Activated CD4-positive, alpha-beta T cell treated with anti-CD3 and anti-CD28 coated beads for 36 hours (primary cell): ENCODE data around the gene HOXB6. TPM values are rescaled to one million over a fixed set of nuclear protein-coding genes. Genes with fewer than 3 reads are reported as not detected.
A peak's percentile ranks its signal among the peaks of the same experiment; 100 is the strongest.

Experiments used
- ATAC-seq: fragments of 200-7000 bp; cut with Tn5 transposase; one replicate; pipeline ENCODE4 v1.10.0; 2021; ENCODE audit warnings: mild to moderate bottlenecking, moderate library complexity
- CTCF ChIA-PET: fragments of 350-600 bp; sonication (Branson Sonifier 250); formaldehyde crosslinking; loops from one replicate; lab custom pipeline; 2021; ENCODE audit warnings: antibody characterized with exemption; lab: Charles Lee
- POLR2A ChIA-PET: fragments of 350-600 bp; sonication (Branson Sonifier 250); formaldehyde crosslinking; loops from one replicate; lab custom pipeline; 2021; ENCODE audit warnings: antibody characterized with exemption, inconsistent platforms; lab: Charles Lee
- DNase-seq: peaks from one replicate; pipeline ENCODE4 v3.0.0-alpha.2; 2020
- H3K27ac Mint-ChIP-seq: one replicate; pipeline ENCODE4 v1.8.0; 2021; ENCODE audit warnings: mixed read lengths
- H3K27me3 Mint-ChIP-seq: one replicate; pipeline ENCODE4 v1.8.0; 2021; ENCODE audit warnings: mixed read lengths
- H3K36me3 Mint-ChIP-seq: one replicate; pipeline ENCODE4 v1.8.0; 2021; ENCODE audit warnings: low read depth, mixed read lengths
- H3K4me1 Mint-ChIP-seq: one replicate; pipeline ENCODE4 v1.8.0; 2021; ENCODE audit warnings: mixed read lengths
- H3K4me3 Mint-ChIP-seq: one replicate; pipeline ENCODE4 v1.8.0; 2021; ENCODE audit warnings: mild to moderate bottlenecking, moderate library complexity, mixed read lengths
- H3K9me3 Mint-ChIP-seq: one replicate; pipeline ENCODE4 v1.8.0; 2021; ENCODE audit warnings: low read depth, mixed read lengths
- intact Hi-C, 2 experiments: fragments of 100-400 bp; cut with DNase I in 1 of 2; cut with micrococcal nuclease in 1 of 2; formaldehyde crosslinking; loops; one replicate each; pipeline versions ENCODE4 v1.14.2 to v1.15.1; 2022 to 2024; cut with DNase I, micrococcal nuclease
- total RNA-seq, 2 experiments: library from RNA; stranded (reverse); gene quantifications; one replicate each; pipeline ENCODE4 v1.2.3, GENCODE V29; 2021

The HOXB6 gene
- total RNA-seq, result not detected

- no peak for ATAC-seq
- Mint-ChIP-seq H3K36me3 (no peaks in the 10 kb centered on the region), H3K27ac (no peak within 1 kb of the TSS), H3K4me3 (no peak within 1 kb of the TSS), H3K27me3 (peaks cover 70% of the 10 kb centered on the region), H3K4me1 (peaks cover 12% of the 10 kb centered on the region), H3K9me3 (no peaks in the 10 kb centered on the region)
- DNase-seq, result no peak
- intact Hi-C loops, result no loop called here
- ChIA-PET POLR2A (no interaction called here), CTCF (interaction anchor here (0.7 kb wide), 1 partner anchor 497 kb away, joined by 3 read pairs; the partner anchor contains the start of gene SNX11)
Observed at GRCh38 chr17:48604770-48605329, at the start of gene HOXB6. HOXB6 (minus strand) TSS chr17:48604986; CDS start chr17:48598150, 6,836 bp downstream.

- CTCF ChIA-PET, result interaction anchor here (0.6 to 1.2 kb wide), 3 partner anchors 10 to 74 kb away, joined by 3 read pairs; no protein-coding TSS in a partner anchor
- no peak for DNase-seq
- Mint-ChIP-seq H3K27me3 (peaks cover 43% of the 10 kb centered on the region), H3K36me3 (no peaks in the 10 kb centered on the region), H3K27ac (no peak overlapping the region), H3K4me3 (no peak overlapping the region), H3K9me3 (no peaks in the 10 kb centered on the region), H3K4me1 (peaks cover 14% of the 10 kb centered on the region)
- intact Hi-C loops, result no loop called here
- ATAC-seq, result no peak
- POLR2A ChIA-PET, result no interaction called here
Observed at GRCh38 chr17:48649741-48650140, 45.0 kb upstream of the HOXB6 start.

- DNase-seq (no peak), ATAC-seq (no peak)
- POLR2A ChIA-PET, result no interaction called here
- intact Hi-C loops, result no loop called here
- no peaks in the 10 kb centered on the region for H3K9me3 Mint-ChIP-seq
- CTCF ChIA-PET, result interaction anchor here (0.5 to 1.8 kb wide), 3 partner anchors 11 to 186 kb away, joined by 4 to 5 read pairs (median 4); no protein-coding TSS in a partner anchor
- H3K36me3 Mint-ChIP-seq, result no peaks in the 10 kb centered on the region
- peaks cover 14% of the 10 kb centered on the region for H3K4me1 Mint-ChIP-seq
- peaks cover 55% of the 10 kb centered on the region for H3K27me3 Mint-ChIP-seq
- no peak overlapping the region for H3K27ac Mint-ChIP-seq
- no peak overlapping the region for H3K4me3 Mint-ChIP-seq
Observed at GRCh38 chr17:48647963-48648245, 43.1 kb upstream of the HOXB6 start.

GRCh38 chr17:48647103-48647962 is 42.5 kb upstream of the HOXB6 start:
- peak overlapping the region; percentile 51 for H3K27ac Mint-ChIP-seq
- POLR2A ChIA-PET, result no interaction called here

GRCh38 chr17:48646183-48647102 is 41.7 kb upstream of the HOXB6 start:
- H3K27ac Mint-ChIP-seq, result no peak overlapping the region
- CTCF ChIA-PET, result interaction anchor here (0.6 to 1.8 kb wide), 2 partner anchors 14 to 25 kb away, joined by 3 to 4 read pairs; no protein-coding TSS in a partner anchor
- H3K4me1 Mint-ChIP-seq, result peaks cover 14% of the 10 kb centered on the region
- peak overlapping the region; percentile 67 for H3K4me3 Mint-ChIP-seq
- H3K9me3 Mint-ChIP-seq, result no peaks in the 10 kb centered on the region
- peak; percentile 41 for DNase-seq
- POLR2A ChIA-PET, result no interaction called here
- no peaks in the 10 kb centered on the region for H3K36me3 Mint-ChIP-seq
- intact Hi-C loops, result no loop called here
- ATAC-seq, result peak; percentile 57
- peaks cover 63% of the 10 kb centered on the region for H3K27me3 Mint-ChIP-seq

More at GRCh38 chr17:48647103-48647962, 42.5 kb upstream of the HOXB6 start:
- no peaks in the 10 kb centered on the region for H3K9me3 Mint-ChIP-seq
- H3K27me3 Mint-ChIP-seq, result peaks cover 58% of the 10 kb centered on the region
- ATAC-seq, result no peak
- H3K36me3 Mint-ChIP-seq, result no peaks in the 10 kb centered on the region
- CTCF ChIA-PET, result interaction anchor here (0.6 to 1.8 kb wide), 4 partner anchors 11 to 31 kb away, joined by 3 to 5 read pairs (median 4); no protein-coding TSS in a partner anchor
- intact Hi-C loops, result no loop called here
- peaks cover 14% of the 10 kb centered on the region for H3K4me1 Mint-ChIP-seq
- DNase-seq, result no peak
- peak overlapping the region; percentile 67 for H3K4me3 Mint-ChIP-seq

GRCh38 chr17:48645639-48646182 is 40.9 kb upstream of the HOXB6 start:
- intact Hi-C loops, result no loop called here
- ChIA-PET POLR2A (no interaction called here), CTCF (interaction anchor here (1.8 kb wide), 1 partner anchor 14 kb away, joined by 4 read pairs; no protein-coding TSS in a partner anchor)
- peaks cover 70% of the 10 kb centered on the region for H3K27me3 Mint-ChIP-seq
- H3K36me3 Mint-ChIP-seq, result no peaks in the 10 kb centered on the region
- no peak for DNase-seq
- peak overlapping the region; percentile 13 for H3K4me3 Mint-ChIP-seq
- peaks cover 14% of the 10 kb centered on the region for H3K4me1 Mint-ChIP-seq
- ATAC-seq, result no peak
- H3K27ac Mint-ChIP-seq, result no peak overlapping the region
- H3K9me3 Mint-ChIP-seq, result no peaks in the 10 kb centered on the region

- no peak overlapping the region for H3K4me3 Mint-ChIP-seq
- no peaks in the 10 kb centered on the region for H3K9me3 Mint-ChIP-seq
- peaks cover 14% of the 10 kb centered on the region for H3K4me1 Mint-ChIP-seq
- POLR2A ChIA-PET, result no interaction called here
- DNase-seq (no peak), ATAC-seq (no peak)
- intact Hi-C loops, result no loop called here
- CTCF ChIA-PET, result interaction anchor here (0.6 to 1.2 kb wide), 3 partner anchors 10 to 534 kb away, joined by 3 to 5 read pairs (median 4); no protein-coding TSS in a partner anchor
- no peaks in the 10 kb centered on the region for H3K36me3 Mint-ChIP-seq
- H3K27me3 Mint-ChIP-seq, result peaks cover 72% of the 10 kb centered on the region
- H3K27ac Mint-ChIP-seq, result no peak overlapping the region
Observed at GRCh38 chr17:48644910-48645557, 40.2 kb upstream of the HOXB6 start.

- H3K27me3 Mint-ChIP-seq, result peaks cover 71% of the 10 kb centered on the region
- H3K27ac Mint-ChIP-seq, result no peak overlapping the region
- no peak overlapping the region for H3K4me3 Mint-ChIP-seq
- intact Hi-C loops, result no loop called here
- ATAC-seq (no peak), DNase-seq (no peak)
- ChIA-PET CTCF (interaction anchor here (0.6 to 1.5 kb wide), 7 partner anchors 9 to 535 kb away, joined by 3 to 5 read pairs (median 4); no protein-coding TSS in a partner anchor), POLR2A (no interaction called here)
- no peaks in the 10 kb centered on the region for H3K9me3 Mint-ChIP-seq
- H3K36me3 Mint-ChIP-seq, result no peaks in the 10 kb centered on the region
- peaks cover 14% of the 10 kb centered on the region for H3K4me1 Mint-ChIP-seq
Observed at GRCh38 chr17:48644159-48644558, 39.4 kb upstream of the HOXB6 start.

- ChIA-PET POLR2A (no interaction called here), CTCF (interaction anchor here (0.6 to 1.5 kb wide), 6 partner anchors 9 to 442 kb away, joined by 3 to 5 read pairs (median 4); no protein-coding TSS in a partner anchor)
- Mint-ChIP-seq H3K27me3 (peaks cover 75% of the 10 kb centered on the region), H3K36me3 (no peaks in the 10 kb centered on the region), H3K9me3 (no peaks in the 10 kb centered on the region), H3K4me3 (no peak overlapping the region), H3K4me1 (peaks cover 14% of the 10 kb centered on the region), H3K27ac (no peak overlapping the region)
- DNase-seq (no peak), ATAC-seq (no peak)
- intact Hi-C loops, result no loop called here
Observed at GRCh38 chr17:48643697-48644012, 38.9 kb upstream of the HOXB6 start.

GRCh38 chr17:48642843-48643696 is 38.3 kb upstream of the HOXB6 start:
- Mint-ChIP-seq H3K9me3 (no peaks in the 10 kb centered on the region), H3K36me3 (no peaks in the 10 kb centered on the region), H3K4me1 (peaks cover 14% of the 10 kb centered on the region), H3K4me3 (no peak overlapping the region), H3K27me3 (peaks cover 77% of the 10 kb centered on the region), H3K27ac (no peak overlapping the region)
- ChIA-PET CTCF (interaction anchor here (0.6 to 1.5 kb wide), 6 partner anchors 18 to 442 kb away, joined by 3 to 5 read pairs (median 4); no protein-coding TSS in a partner anchor), POLR2A (no interaction called here)
- intact Hi-C loops, result no loop called here
- DNase-seq, result no peak
- no peak for ATAC-seq
